BLaER1 treated with 17β-estradiol and CSF1 and Interleukin-3, amounts not matched to agents 10 nM and 100 nM (cell line): ENCODE measurements around the gene FOXP1.

Experiments
- H3K27ac ChIP-seq, 11 experiments: shearing (Covaris generic); formaldehyde crosslinking; 2 replicates each; pipeline ENCODE4 v1.8.1; 2022
- H3K27me3 ChIP-seq, 11 experiments: shearing (Covaris generic); formaldehyde crosslinking; 2 replicates each; pipeline ENCODE4 v1.8.1; 2022
- H3K36me3 ChIP-seq, 11 experiments: shearing (Covaris generic); formaldehyde crosslinking; 2 replicates each; pipeline ENCODE4 v1.8.1; 2022
- H3K4me1 ChIP-seq, 10 experiments: shearing (Covaris generic); formaldehyde crosslinking; 2 replicates each; pipeline ENCODE4 v1.8.1; 2022
- H3K4me2 ChIP-seq, 11 experiments: shearing (Covaris generic); formaldehyde crosslinking; 2 replicates each; pipeline ENCODE4 v1.8.1; 2022
- H3K4me3 ChIP-seq, 10 experiments: shearing (Covaris generic); formaldehyde crosslinking; 2 replicates each; pipeline ENCODE4 v1.8.1; 2022
- H3K9ac ChIP-seq, 11 experiments: shearing (Covaris generic); formaldehyde crosslinking; 2 replicates each; pipeline ENCODE4 v1.8.1; 2022
- H3K9me3 ChIP-seq, 11 experiments: shearing (Covaris generic); formaldehyde crosslinking; replicated peaks in 1 of 11; 2 replicates each; pipeline ENCODE4 v1.8.1; 2022
- H4K20me1 ChIP-seq, 11 experiments: shearing (Covaris generic); formaldehyde crosslinking; 2 replicates each; pipeline ENCODE4 v1.8.1; 2022
- Cebpa-rat ChIP-seq, 11 experiments: shearing (Covaris generic); IDR thresholded peaks; 2 replicates each; pipeline ENCODE4 v1.8.1; 2022

Gene FOXP1

DNA sequence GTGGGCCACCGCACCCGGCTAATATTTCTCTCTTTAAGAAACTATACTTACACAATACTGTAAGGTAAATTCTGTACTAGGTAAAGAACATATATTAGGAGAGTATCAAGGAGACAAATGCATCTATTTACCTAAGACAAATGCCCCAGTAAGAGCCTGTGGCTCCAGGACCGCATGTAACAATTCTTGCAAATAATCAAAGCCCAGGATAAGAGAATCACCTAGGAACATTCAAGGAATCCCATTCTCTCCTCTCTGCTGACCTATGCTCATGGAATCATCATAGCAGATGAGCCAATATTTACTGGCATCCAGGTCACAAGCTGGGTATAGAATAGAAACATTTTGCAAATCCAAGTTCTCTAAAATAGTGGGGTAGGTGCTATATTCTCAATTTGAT lies 347.7 kb downstream of the FOXP1 start:
- H3K27me3 ChIP-seq, result no peaks in the 10 kb centered on the region
- no peak overlapping the region for H3K4me2 ChIP-seq
- H4K20me1 ChIP-seq, result no peaks in the 10 kb centered on the region
- peaks cover 0 to 10% (median 5%) of the 10 kb centered on the region in 11 experiments; a peak in 5 of 22 replicates for H3K9me3 ChIP-seq
- H3K27ac ChIP-seq, result no peak overlapping the region
- no peak for TF ChIP-seq Cebpa-rat (IDR thresholded peaks at IDR 0.05)
- peaks cover 0 to 11% (median 8%) of the 10 kb centered on the region in 10 experiments; a peak in 14 of 20 replicates for H3K4me1 ChIP-seq
- no peak overlapping the region for H3K9ac ChIP-seq
- no peaks in the 10 kb centered on the region for H3K36me3 ChIP-seq
- no peak overlapping the region for H3K4me3 ChIP-seq

DNA sequence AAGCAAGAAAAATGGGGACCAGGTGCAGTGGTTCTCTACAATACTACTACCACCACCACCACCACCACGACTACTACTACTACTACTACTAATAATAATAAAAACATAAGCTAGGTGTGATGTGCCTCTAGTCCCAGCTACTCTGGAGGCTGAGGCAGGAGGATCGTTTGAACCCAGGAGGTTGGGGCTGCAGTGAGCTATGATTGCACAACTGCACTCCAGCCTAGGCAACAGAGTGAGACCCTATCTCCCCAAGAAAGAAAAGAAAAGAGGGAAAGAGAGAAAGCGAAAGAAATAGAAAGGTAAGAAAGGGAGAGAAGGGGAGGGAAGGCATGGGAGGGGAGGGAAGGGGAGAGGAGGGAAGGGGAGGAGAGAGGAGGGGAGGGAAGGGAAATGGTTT lies 350.6 kb downstream of the FOXP1 start:
- H3K36me3 ChIP-seq, result no peaks in the 10 kb centered on the region
- no peak overlapping the region for H3K9ac ChIP-seq
- no peaks in the 10 kb centered on the region for H4K20me1 ChIP-seq
- H3K4me3 ChIP-seq, result no peak overlapping the region
- no peaks in the 10 kb centered on the region for H3K27me3 ChIP-seq
- H3K9me3 ChIP-seq, result peaks cover 0 to 10% (median 5%) of the 10 kb centered on the region in 11 experiments; a peak in 5 of 22 replicates
- TF ChIP-seq Cebpa-rat (IDR thresholded peaks at IDR 0.05), result no peak
- H3K4me2 ChIP-seq, result no peak overlapping the region
- H3K4me1 ChIP-seq, result no peaks in the 10 kb centered on the region
- H3K27ac ChIP-seq, result no peak overlapping the region

GRCh38 chr3:71232175-71232679 lies 351.3 kb downstream of the FOXP1 start:
- H3K4me2 ChIP-seq, result no peak overlapping the region

DNA sequence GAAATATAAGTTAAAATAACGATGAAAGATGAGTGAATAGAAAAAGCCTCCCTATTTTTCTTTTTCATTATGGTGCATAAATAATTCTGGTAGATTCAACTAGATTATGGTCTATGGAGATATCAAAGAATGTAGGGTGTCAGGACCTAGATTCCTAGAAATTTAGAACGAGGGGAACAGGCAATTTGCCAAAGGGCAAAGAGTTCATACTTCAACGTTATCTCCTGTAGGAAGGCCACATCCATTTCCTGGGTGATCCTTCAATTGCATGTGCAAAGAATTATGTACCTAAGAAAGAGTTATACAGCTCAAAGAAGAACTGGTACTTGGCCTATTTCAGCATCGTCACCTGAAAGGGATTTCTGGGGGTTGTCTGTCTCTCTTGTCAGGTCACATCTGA lies 351.8 kb downstream of the FOXP1 start:
- peaks cover 0 to 9% (median 4%) of the 10 kb centered on the region in 10 experiments; a peak in 9 of 20 replicates for H3K4me1 ChIP-seq

More at GRCh38 chr3:71232175-71232679, 351.3 kb downstream of the FOXP1 start:
- H3K27ac ChIP-seq, result no peak overlapping the region
- TF ChIP-seq Cebpa-rat (IDR thresholded peaks at IDR 0.05), result no peak
- H4K20me1 ChIP-seq, result no peaks in the 10 kb centered on the region
- peaks cover 0 to 4% (median 0%) of the 10 kb centered on the region in 10 experiments; a peak in 3 of 20 replicates for H3K4me1 ChIP-seq
- H3K4me3 ChIP-seq, result no peak overlapping the region
- H3K9ac ChIP-seq, result no peak overlapping the region
- H3K27me3 ChIP-seq, result no peaks in the 10 kb centered on the region
- H3K36me3 ChIP-seq, result no peaks in the 10 kb centered on the region
- H3K9me3 ChIP-seq, result peaks cover 0 to 10% (median 5%) of the 10 kb centered on the region in 11 experiments; a peak in 5 of 22 replicates

DNA sequence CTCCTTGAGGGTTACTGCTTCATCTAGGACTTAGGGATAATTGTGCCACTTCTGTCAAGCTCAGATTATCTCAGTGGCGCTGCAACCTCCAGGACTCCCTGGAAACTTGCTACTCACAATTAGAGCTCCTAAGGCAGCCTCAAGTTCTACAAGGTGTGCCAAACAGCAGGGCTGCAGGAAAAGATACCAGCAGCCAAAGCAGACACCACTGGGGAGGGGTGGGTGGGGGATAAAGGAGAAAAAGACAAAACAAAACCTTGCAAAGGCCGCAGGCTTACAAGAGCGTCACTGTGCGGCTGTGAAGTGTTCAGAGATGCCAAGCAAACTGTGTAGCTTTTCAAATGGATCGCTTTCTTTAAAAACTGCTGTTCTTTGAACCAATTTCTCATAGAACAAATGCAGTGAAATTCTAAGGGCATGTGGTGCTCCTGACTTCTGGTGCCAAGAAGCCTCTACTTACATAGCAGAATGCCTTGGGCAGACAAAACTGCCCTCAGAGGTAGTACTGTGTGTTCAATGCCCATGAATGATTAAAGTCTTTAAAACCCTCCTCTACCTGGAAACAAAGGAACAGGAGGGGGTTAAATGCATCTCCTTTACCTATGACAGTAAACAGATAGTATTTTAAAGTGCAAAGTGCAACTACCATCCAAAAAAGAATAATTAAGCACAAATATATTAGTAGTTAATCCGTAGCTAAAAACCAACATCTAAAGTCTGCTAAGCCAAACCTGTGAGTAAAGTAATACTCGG lies 353.4 kb downstream of the FOXP1 start:
- Histone ChIP-seq H4K20me1 (no peaks in the 10 kb centered on the region), H3K9me3 (peaks cover 0 to 3% (median 0%) of the 10 kb centered on the region in 11 experiments; a peak in 3 of 22 replicates), H3K9ac (no peak overlapping the region), H3K4me1 (peaks cover 0 to 9% (median 5%) of the 10 kb centered on the region in 10 experiments; a peak in 9 of 20 replicates), H3K4me2 (no peak overlapping the region), H3K27me3 (no peaks in the 10 kb centered on the region), H3K4me3 (no peak overlapping the region), H3K36me3 (no peaks in the 10 kb centered on the region), H3K27ac (no peak overlapping the region)
- no peak for TF ChIP-seq Cebpa-rat (IDR thresholded peaks at IDR 0.05)

More for the DNA sequence above, 351.8 kb downstream of the FOXP1 start:
- Histone ChIP-seq H3K4me2 (no peak overlapping the region), H3K9me3 (peaks cover 0 to 10% (median 5%) of the 10 kb centered on the region in 11 experiments; a peak in 6 of 22 replicates), H4K20me1 (no peaks in the 10 kb centered on the region), H3K36me3 (no peaks in the 10 kb centered on the region), H3K4me3 (no peak overlapping the region), H3K27ac (no peak overlapping the region), H3K27me3 (no peaks in the 10 kb centered on the region), H3K9ac (no peak overlapping the region)
- no peak for TF ChIP-seq Cebpa-rat (IDR thresholded peaks at IDR 0.05)

- no peak for TF ChIP-seq Cebpa-rat (IDR thresholded peaks at IDR 0.05)
- Histone ChIP-seq H3K27ac (no peak overlapping the region), H4K20me1 (no peaks in the 10 kb centered on the region), H3K4me1 (peaks cover 0 to 9% (median 5%) of the 10 kb centered on the region in 10 experiments; a peak in 9 of 20 replicates), H3K4me2 (no peak overlapping the region), H3K4me3 (no peak overlapping the region), H3K27me3 (no peaks in the 10 kb centered on the region), H3K9ac (no peak overlapping the region), H3K9me3 (peaks cover 0 to 3% (median 0%) of the 10 kb centered on the region in 11 experiments; a peak in 1 of 22 replicates), H3K36me3 (no peaks in the 10 kb centered on the region)
Measured at GRCh38 chr3:71228156-71228866, 355.2 kb downstream of the FOXP1 start.

DNA sequence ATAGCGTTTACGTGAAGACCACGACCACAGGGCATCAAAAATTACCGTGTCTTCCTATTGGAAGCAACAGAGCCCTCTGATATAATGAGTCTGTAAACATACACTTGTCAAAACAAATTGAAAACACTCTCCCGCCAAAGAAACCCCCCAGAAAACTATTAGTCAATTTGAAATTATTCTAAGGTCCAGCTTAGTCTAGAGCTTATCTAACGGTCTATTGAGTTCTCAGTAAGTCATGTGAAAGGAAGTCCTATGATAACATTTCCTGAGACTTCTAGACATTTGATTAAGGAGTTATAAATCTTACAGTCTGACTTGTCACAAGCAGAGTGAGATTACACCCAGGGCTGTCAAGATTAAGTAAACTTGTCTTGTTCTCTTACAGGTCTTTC lies 356.3 kb downstream of the FOXP1 start:
- Histone ChIP-seq H3K4me1 (peaks cover 0 to 9% (median 5%) of the 10 kb centered on the region in 10 experiments; a peak in 9 of 20 replicates), H3K4me2 (peak overlapping the region in 6 of 11 experiments; percentile 4 to 31 (median 14); a peak in 4 of 22 replicates), H3K27ac (no peak overlapping the region), H3K27me3 (no peaks in the 10 kb centered on the region), H3K9ac (no peak overlapping the region), H4K20me1 (no peaks in the 10 kb centered on the region), H3K9me3 (peaks cover 0 to 3% (median 0%) of the 10 kb centered on the region in 11 experiments; a peak in 1 of 22 replicates), H3K4me3 (no peak overlapping the region), H3K36me3 (no peaks in the 10 kb centered on the region)
- TF ChIP-seq Cebpa-rat (IDR thresholded peaks at IDR 0.05), result no peak

DNA sequence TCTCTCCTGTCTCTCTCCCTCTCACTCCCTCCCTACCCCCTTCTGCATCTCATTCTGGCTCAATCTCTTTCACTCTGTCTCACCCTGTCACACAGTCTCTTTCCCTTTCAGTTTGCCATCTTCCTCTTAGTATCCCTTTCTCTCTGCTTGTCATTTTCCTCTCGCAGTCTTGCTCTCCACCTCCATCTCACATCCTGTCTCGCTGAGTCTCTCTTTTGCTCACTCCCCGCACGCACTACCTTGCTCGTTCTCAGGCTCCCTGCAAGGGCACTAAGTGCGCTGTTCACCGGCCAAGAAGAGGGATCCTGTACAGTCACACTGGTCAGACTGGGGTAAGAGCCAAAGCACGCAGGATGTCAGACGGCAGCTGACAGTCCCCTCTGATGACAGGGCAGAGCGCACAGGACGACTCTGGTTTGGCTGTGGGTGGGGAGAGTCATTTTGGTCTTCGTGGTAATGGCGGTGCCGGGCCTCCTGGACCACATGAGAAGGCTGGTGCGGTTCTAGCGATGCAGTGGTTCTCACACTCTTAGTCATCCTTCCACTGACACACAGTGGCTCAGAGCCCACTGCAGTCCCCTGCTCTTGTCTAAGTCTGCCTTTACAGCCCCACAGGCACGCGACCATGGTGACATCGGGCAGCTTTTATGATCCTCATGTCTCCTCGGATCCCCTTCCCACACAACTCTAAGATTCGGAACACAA lies 356.8 kb downstream of the FOXP1 start:
- H4K20me1 ChIP-seq, result no peaks in the 10 kb centered on the region

More for the DNA sequence above, 356.8 kb downstream of the FOXP1 start:
- Histone ChIP-seq H3K9me3 (peaks cover 0 to 3% (median 0%) of the 10 kb centered on the region in 11 experiments; a peak in 1 of 22 replicates), H3K9ac (no peak overlapping the region), H3K4me3 (no peak overlapping the region), H3K27me3 (no peaks in the 10 kb centered on the region), H3K4me2 (peak overlapping the region in 6 of 11 experiments; percentile 4 to 31 (median 14); a peak in 4 of 22 replicates), H3K4me1 (peaks cover 0 to 9% (median 5%) of the 10 kb centered on the region in 10 experiments; a peak in 9 of 20 replicates), H3K36me3 (no peaks in the 10 kb centered on the region), H3K27ac (no peak overlapping the region)
- TF ChIP-seq Cebpa-rat (IDR thresholded peaks at IDR 0.05), result no peak
